HEK293T (cell line): Measurements from ENCODE around the gene FAM168A.
"Not testable (repeated sequence)": the region's sequence is repeated elsewhere in the genome, so short reads cannot be mapped to it uniquely, and the experiment has no call there.

Experiments
- CTCF ChIA-PET: fragments of 350-600 bp; formaldehyde crosslinking; extraction: SDS; loops from one replicate; lab custom pipeline; 2021; ENCODE audit warnings: antibody characterized with exemption, inconsistent platforms; lab: Yijun Ruan, JAX
- POLR2A ChIA-PET: fragments of 350-600 bp; formaldehyde crosslinking; extraction: SDS; loops from one replicate; lab custom pipeline; 2020; ENCODE audit warnings: antibody characterized with exemption, inconsistent platforms; lab: Yijun Ruan, JAX
- DNase-seq: peaks from one replicate; pipeline ENCODE4 v3.0.0; 2012; ENCODE audit warnings: mixed read lengths; ENCODE audit errors: extremely low spot score
- ARNT ChIP-seq: fragments of 450-650 bp; IDR thresholded peaks from 2 replicates; pipeline ENCODE4 v1.6.1; 2017; ENCODE audit warnings: mild to moderate bottlenecking
- BHLHE40 ChIP-seq: fragments of 450-650 bp; IDR thresholded peaks from 2 replicates; pipeline ENCODE4 v1.6.1; 2016; ENCODE audit warnings: mild to moderate bottlenecking, moderate library complexity, borderline replicate concordance
- CTBP1 ChIP-seq: fragments of 450-650 bp; IDR thresholded peaks from 2 replicates; pipeline ENCODE4 v1.6.1; 2016; ENCODE audit warnings: borderline replicate concordance
- ELF4 ChIP-seq: fragments of 450-650 bp; IDR thresholded peaks from 2 replicates; pipeline ENCODE4 v1.6.1; 2017; ENCODE audit warnings: antibody characterized with exemption
- FOXA1 ChIP-seq: fragments of 450-650 bp; IDR thresholded peaks from 2 replicates; pipeline ENCODE4 v1.6.1; 2016; ENCODE audit warnings: mild to moderate bottlenecking
- FOXK2 ChIP-seq: fragments of 450-650 bp; IDR thresholded peaks from 2 replicates; pipeline ENCODE4 v1.6.1; 2016; ENCODE audit warnings: mild to moderate bottlenecking
- FOXM1 ChIP-seq: fragments of 450-650 bp; IDR thresholded peaks from 2 replicates; pipeline ENCODE4 v1.6.1; 2017; ENCODE audit warnings: mild to moderate bottlenecking, borderline replicate concordance
- HDGF ChIP-seq: fragments of 450-650 bp; IDR thresholded peaks from 2 replicates; pipeline ENCODE4 v1.6.1; 2017; ENCODE audit warnings: antibody characterized with exemption, borderline replicate concordance
- L3MBTL2 ChIP-seq: fragments of 450-650 bp; conservative IDR thresholded peaks from 2 replicates; pipeline ENCODE4 v1.6.1; 2016; ENCODE audit warnings: mild to moderate bottlenecking
- LEF1 ChIP-seq: fragments of 450-650 bp; IDR thresholded peaks from 2 replicates; pipeline ENCODE4 v1.6.1; 2017; ENCODE audit warnings: mild to moderate bottlenecking, borderline replicate concordance
- NFRKB ChIP-seq: fragments of 450-650 bp; IDR thresholded peaks from 2 replicates; pipeline ENCODE4 v1.6.1; 2016; ENCODE audit warnings: mild to moderate bottlenecking, moderate library complexity
- SP1 ChIP-seq: fragments of 450-650 bp; IDR thresholded peaks from 2 replicates; pipeline ENCODE4 v1.6.1; 2017
- SUZ12 ChIP-seq: fragments of 450-650 bp; IDR thresholded peaks from 2 replicates; pipeline ENCODE4 v1.6.1; 2016; ENCODE audit warnings: mild to moderate bottlenecking
- TARDBP ChIP-seq: fragments of 450-650 bp; IDR thresholded peaks from 2 replicates; pipeline ENCODE4 v1.6.1; 2016
- ZNF384 ChIP-seq: fragments of 450-650 bp; IDR thresholded peaks from 2 replicates; pipeline ENCODE4 v1.6.1; 2016
- TF ChIP-seq, protein P1 (sequence below): fragments of 450-650 bp; IDR thresholded peaks from 2 replicates; pipeline ENCODE4 v1.6.1; 2016

FAM168A gene

DNA sequence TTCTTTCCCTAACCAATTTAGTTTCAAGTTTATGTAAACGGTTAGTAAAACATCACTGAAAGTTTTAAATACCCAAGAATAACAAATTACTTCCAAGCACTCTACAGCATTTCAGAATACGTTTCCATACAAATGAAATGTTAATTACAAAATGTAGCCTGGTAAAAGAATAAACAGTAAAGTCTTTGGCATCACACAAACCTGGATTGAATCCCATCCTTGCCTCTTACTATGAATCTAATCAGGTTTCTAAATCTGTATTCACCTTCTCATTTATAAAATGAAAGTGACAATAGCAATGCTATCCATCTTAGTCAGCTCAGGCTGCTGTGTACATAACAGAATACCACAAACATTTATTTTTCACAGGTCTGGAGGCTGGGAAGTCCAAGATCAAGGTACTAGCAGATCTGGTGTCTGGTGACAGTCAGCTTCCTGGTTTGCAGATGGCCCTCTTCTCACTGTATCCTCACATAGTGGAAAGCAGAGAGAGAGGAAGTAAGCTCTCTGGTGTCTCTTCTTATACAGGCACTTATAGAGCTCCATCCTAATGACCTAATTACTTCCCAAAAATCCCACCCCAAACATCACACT, 19.2 kb downstream of the FAM168A start:
- ChIA-PET CTCF (no interaction called here), POLR2A (interaction anchor here (1.2 kb wide), 1 partner anchor 18 kb away, joined by 3 read pairs; no protein-coding TSS in a partner anchor)
- no peak for DNase-seq
- TF ChIP-seq CTBP1 (no peak), ARNT (no peak), FOXA1 (no peak), L3MBTL2 (no peak), NFRKB (no peak), FOXK2 (no peak), TARDBP (no peak), ELF4 (no peak), FOXM1 (no peak), LEF1 (no peak), ZNF384 (no peak), SP1 (no peak), BHLHE40 (no peak)
- TF ChIP-seq, protein P1, sequence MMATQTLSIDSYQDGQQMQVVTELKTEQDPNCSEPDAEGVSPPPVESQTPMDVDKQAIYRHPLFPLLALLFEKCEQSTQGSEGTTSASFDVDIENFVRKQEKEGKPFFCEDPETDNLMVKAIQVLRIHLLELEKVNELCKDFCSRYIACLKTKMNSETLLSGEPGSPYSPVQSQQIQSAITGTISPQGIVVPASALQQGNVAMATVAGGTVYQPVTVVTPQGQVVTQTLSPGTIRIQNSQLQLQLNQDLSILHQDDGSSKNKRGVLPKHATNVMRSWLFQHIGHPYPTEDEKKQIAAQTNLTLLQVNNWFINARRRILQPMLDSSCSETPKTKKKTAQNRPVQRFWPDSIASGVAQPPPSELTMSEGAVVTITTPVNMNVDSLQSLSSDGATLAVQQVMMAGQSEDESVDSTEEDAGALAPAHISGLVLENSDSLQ = no peak

DNA sequence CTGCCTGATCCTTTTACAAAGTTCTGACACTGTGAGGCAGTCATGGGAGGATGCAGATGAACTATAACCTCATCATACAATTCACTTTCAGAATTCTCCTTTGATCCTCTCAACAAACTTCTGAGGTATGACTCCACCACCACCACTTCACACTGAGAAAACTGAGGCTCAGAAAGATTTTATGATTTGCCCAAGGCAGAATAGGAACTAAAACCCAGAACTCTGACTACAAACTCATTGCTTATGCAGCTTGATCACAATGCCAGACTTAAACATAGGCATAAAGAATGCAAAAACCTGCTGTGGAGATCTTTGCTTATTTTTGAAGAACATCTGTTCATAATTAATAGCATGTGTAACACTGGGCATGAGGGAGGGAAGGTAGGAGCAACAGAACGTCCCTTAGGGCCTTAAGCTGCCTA, 20.4 kb downstream of the FAM168A start:
- CTCF ChIA-PET = interaction anchor here (0.6 kb wide), 1 partner anchor 25 kb away, joined by 3 read pairs; no protein-coding TSS in a partner anchor
- no peak for DNase-seq
- TF ChIP-seq FOXM1 = no peak
- TF ChIP-seq CTBP1 = no peak
- no peak for TF ChIP-seq SUZ12
- TF ChIP-seq, protein P1 = no peak
- no peak for TF ChIP-seq TARDBP
- no peak for TF ChIP-seq L3MBTL2
- TF ChIP-seq HDGF = no peak
- no peak for TF ChIP-seq BHLHE40
- no peak for TF ChIP-seq FOXK2
- no peak for TF ChIP-seq NFRKB
- TF ChIP-seq LEF1 = no peak
- no peak for TF ChIP-seq ZNF384
- POLR2A ChIA-PET = no interaction called here

GRCh38 chr11:73576185-73576614, 21.7 kb downstream of the FAM168A start:
- no peak for TF ChIP-seq NFRKB
- no peak for TF ChIP-seq L3MBTL2
- no peak for TF ChIP-seq HDGF
- no peak for TF ChIP-seq FOXA1
- TF ChIP-seq FOXM1 = no peak
- no peak for TF ChIP-seq ELF4
- no peak for TF ChIP-seq FOXK2
- no peak for TF ChIP-seq SUZ12
- TF ChIP-seq CTBP1 = no peak
- TF ChIP-seq, protein P1 = no peak
- no peak for TF ChIP-seq BHLHE40
- no peak for TF ChIP-seq TARDBP
- TF ChIP-seq LEF1 = no peak
- TF ChIP-seq SP1 = no peak
- no peak for TF ChIP-seq ARNT
- TF ChIP-seq ZNF384 = no peak
- ChIA-PET POLR2A (no interaction called here), CTCF (interaction anchor here (0.6 kb wide), 1 partner anchor 153 kb away, joined by 3 read pairs; no protein-coding TSS in a partner anchor)
- no peak for DNase-seq

DNA sequence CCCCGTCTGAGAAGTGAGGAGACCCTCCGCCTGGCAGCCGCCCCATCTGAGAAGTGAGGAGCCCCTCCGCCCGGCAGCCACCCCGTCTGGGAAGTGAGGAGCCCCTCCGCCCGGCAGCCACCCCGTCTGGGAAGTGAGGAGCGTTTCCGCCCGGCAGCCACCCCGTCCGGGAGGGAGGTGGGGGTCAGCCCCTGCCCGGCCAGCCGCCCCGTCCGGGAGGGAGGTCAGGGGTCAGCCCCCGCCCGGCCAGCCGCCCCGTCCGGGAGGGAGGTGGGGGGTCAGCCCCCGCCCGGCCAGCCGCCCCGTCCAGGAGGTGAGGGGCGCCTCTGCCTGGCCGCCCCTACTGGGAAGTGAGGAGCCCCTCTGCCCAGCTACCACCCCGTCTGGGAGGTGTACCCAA, 25.9 kb downstream of the FAM168A start:
- CTCF ChIA-PET, POLR2A ChIA-PET: not testable (repeated sequence)

GRCh38 chr11:73570415-73571114, 27.3 kb downstream of the FAM168A start:
- CTCF ChIA-PET = interaction anchor here (1.1 kb wide), 1 partner anchor 92 kb away, joined by 3 read pairs; no protein-coding TSS in a partner anchor
- DNase-seq = no peak
- no peak for TF ChIP-seq FOXM1
- TF ChIP-seq BHLHE40 = no peak
- no peak for TF ChIP-seq FOXK2
- TF ChIP-seq LEF1 = no peak
- POLR2A ChIA-PET = interaction anchor here (1.0 kb wide), 1 partner anchor 28 kb away, joined by 4 read pairs; the partner anchor contains the start of gene FAM168A

More for the DNA sequence above, 25.9 kb downstream of the FAM168A start:
- DNase-seq = not testable (repeated sequence)
